Lower leg skin (tissue), 4 donors: ENCODE results near the gene SRRM4. TPM values are rescaled to one million over a fixed set of nuclear protein-coding genes. Genes with fewer than 3 reads are reported as not detected.
"Not testable (repeated sequence)": the region's sequence is repeated elsewhere in the genome, so short reads cannot be mapped to it uniquely, and the experiment has no call there.

Experiments
- DNase-seq, 2 donors: peaks; one replicate each; pipeline ENCODE4 v3.0.0-alpha.2; 2019; ENCODE audit warnings: low spot score in 2 of 2
- H3K4me3 ChIP-seq: fragments of 200-600 bp; sonication (generic); 2 replicates; pipeline ENCODE4 v1.5.1; 2017; ENCODE audit warnings: mild to moderate bottlenecking, low read depth; ENCODE audit not compliant: poor library complexity, severe bottlenecking
- CTCF ChIP-seq, 3 donors: fragments of 450-650 bp; IDR thresholded peaks; one replicate each; pipeline ENCODE4 v1.5.1; 2016; ENCODE audit warnings: antibody characterized with exemption in 3 of 3, mild to moderate bottlenecking in 3 of 3, moderate library complexity in 2 of 3
- POLR2A ChIP-seq, 2 donors: fragments of 450-650 bp; IDR thresholded peaks; one replicate each; pipeline ENCODE4 v1.6.1; 2016 to 2017; ENCODE audit warnings: antibody characterized with exemption in 2 of 2, mild to moderate bottlenecking in 1 of 2, moderate library complexity in 1 of 2
- WGBS, 2 donors: methylation state at CpG; one replicate each; pipeline ENCODE4 v1.1.5; 2018; 5-methylcytosine and 5-hydroxymethylcytosine counted together
- intact Hi-C: fragments of 100-400 bp; cut with DNase I; formaldehyde crosslinking; loops from one replicate; pipeline ENCODE4 v1.15.0; 2023; ENCODE audit warnings: low total_unique reads
- total RNA-seq, 4 donors: library from RNA; depleted of rRNA; stranded (reverse); fragments of >200 nt; gene quantifications; one replicate each; pipeline ENCODE4 v1.1.0, GENCODE V29; 2016

Gene SRRM4
- total RNA-seq, 4 donors from 2014 or later, result 0.03 TPM; not detected in 3

- no peak for TF ChIP-seq CTCF (IDR thresholded peaks at IDR 0.05)
- no peak for TF ChIP-seq POLR2A (IDR thresholded peaks at IDR 0.05)
- no peak for DNase-seq
- WGBS, 2 donors, result 30 to 31% methylated on average over 5 of the region's 5 CpGs
- H3K4me3 ChIP-seq, result no peak overlapping the region
- intact Hi-C loops, result no loop called here
These were observed 17.8 kb downstream of the SRRM4 start for GRCh38 chr12:118999107-118999506.

- DNase-seq, result no peak
- no peak for TF ChIP-seq CTCF (IDR thresholded peaks at IDR 0.05)
- TF ChIP-seq POLR2A (IDR thresholded peaks at IDR 0.05), result no peak
- intact Hi-C loops, result no loop called here
- no peak overlapping the region for H3K4me3 ChIP-seq
- 53 to 62% methylated on average over 5 of the region's 5 CpGs for whole genome bisulfite sequencing, 2 donors
These were observed 23.7 kb downstream of the SRRM4 start for GRCh38 chr12:119005085-119005484.

- intact Hi-C loops, result no loop called here
- DNase-seq, result no peak
- TF ChIP-seq CTCF (IDR thresholded peaks at IDR 0.05) (no peak), POLR2A (IDR thresholded peaks at IDR 0.05) (no peak)
- no peak overlapping the region for H3K4me3 ChIP-seq
- 25 to 37% methylated on average over 4 of the region's 4 CpGs for WGBS, 2 donors
These were observed 24.6 kb downstream of the SRRM4 start for GRCh38 chr12:119005913-119006312.

GRCh38 chr12:119006746-119007145 is 25.4 kb downstream of the SRRM4 start:
- no peak for DNase-seq
- intact Hi-C loops, result no loop called here
- no peak overlapping the region for H3K4me3 ChIP-seq
- WGBS, 2 donors, result 16% methylated on average over 5 of the region's 5 CpGs
- TF ChIP-seq POLR2A (IDR thresholded peaks at IDR 0.05), result no peak
- no peak for TF ChIP-seq CTCF (IDR thresholded peaks at IDR 0.05)

- DNase-seq, H3K4me3 ChIP-seq, intact Hi-C loops: not testable (repeated sequence)
- WGBS, 2 donors, result 64 to 65% methylated on average over 1 of the region's 1 CpG
These were observed 26.9 kb downstream of the SRRM4 start for GRCh38 chr12:119008273-119008672.

- no peak overlapping the region for H3K4me3 ChIP-seq
- no peak for TF ChIP-seq CTCF (IDR thresholded peaks at IDR 0.05)
- TF ChIP-seq POLR2A (IDR thresholded peaks at IDR 0.05), result no peak
- WGBS, 2 donors, result 1 to 2% methylated on average over 20 of the region's 20 CpGs
- intact Hi-C loops, result no loop called here
- DNase-seq, result no peak
These were observed 27.4 kb downstream of the SRRM4 start for GRCh38 chr12:119008691-119009221.
